Keratinocyte (primary cell): ENCODE measurements around the gene UBA7.

Experiments used
- EZH2 ChIP-seq: IDR thresholded peaks from one replicate; pipeline ENCODE4 v1.6.1; 2012; ENCODE audit warnings: inconsistent platforms, mild to moderate bottlenecking, low read length, moderate library complexity
- TF ChIP-seq, protein P1 (sequence below), 3 experiments: IDR thresholded peaks in 1 of 3; conservative IDR thresholded peaks in 1 of 3; optimal IDR thresholded peaks in 1 of 3; 2 replicates in 2 of 3; 3 replicates in 1 of 3; pipeline versions ENCODE3 to v1.5.1; 2011; ENCODE audit warnings: low read length in 3 of 3, mild to moderate bottlenecking in 3 of 3, moderate library complexity in 2 of 3, control low read depth in 1 of 3, inconsistent platforms in 1 of 3; ENCODE audit not compliant: insufficient read depth in 2 of 3; ENCODE audit errors: extremely low read depth in 1 of 3

DNA sequence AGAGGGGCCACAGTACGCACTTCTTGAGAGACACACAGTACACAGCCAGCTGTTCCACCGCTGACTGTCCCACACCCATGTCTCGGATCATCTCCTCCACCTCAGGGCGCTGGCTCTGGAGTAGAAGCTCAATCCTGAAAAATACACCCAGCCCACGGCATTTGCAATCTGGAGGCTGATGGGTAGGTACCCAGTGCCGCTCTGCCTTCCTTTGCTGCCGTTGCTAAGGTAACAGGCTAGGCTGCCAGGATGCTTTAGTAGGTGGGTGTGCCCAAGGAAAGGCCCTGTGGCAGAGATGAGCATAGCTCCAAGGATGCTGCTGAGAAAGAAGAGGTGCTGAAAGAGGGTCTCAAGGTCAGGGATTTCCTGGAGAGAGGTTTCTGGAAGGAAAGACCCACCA lies 28.1 kb upstream of the UBA7 start:
- TF ChIP-seq, protein P1, sequence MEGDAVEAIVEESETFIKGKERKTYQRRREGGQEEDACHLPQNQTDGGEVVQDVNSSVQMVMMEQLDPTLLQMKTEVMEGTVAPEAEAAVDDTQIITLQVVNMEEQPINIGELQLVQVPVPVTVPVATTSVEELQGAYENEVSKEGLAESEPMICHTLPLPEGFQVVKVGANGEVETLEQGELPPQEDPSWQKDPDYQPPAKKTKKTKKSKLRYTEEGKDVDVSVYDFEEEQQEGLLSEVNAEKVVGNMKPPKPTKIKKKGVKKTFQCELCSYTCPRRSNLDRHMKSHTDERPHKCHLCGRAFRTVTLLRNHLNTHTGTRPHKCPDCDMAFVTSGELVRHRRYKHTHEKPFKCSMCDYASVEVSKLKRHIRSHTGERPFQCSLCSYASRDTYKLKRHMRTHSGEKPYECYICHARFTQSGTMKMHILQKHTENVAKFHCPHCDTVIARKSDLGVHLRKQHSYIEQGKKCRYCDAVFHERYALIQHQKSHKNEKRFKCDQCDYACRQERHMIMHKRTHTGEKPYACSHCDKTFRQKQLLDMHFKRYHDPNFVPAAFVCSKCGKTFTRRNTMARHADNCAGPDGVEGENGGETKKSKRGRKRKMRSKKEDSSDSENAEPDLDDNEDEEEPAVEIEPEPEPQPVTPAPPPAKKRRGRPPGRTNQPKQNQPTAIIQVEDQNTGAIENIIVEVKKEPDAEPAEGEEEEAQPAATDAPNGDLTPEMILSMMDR (optimal IDR thresholded peaks at IDR 0.05 in 1 of 3, IDR thresholded peaks at IDR 0.05 in 1 of 3, conservative IDR thresholded peaks at IDR 0.05 in 1 of 3; ENCODE audit: extremely low read depth in 1 of 3, insufficient read depth in 2 of 3, low read length in 3 of 3) = no peak
- TF ChIP-seq EZH2 = no peak
